H9 (cell line): ENCODE data around the gene PTPRN2. TPM values are rescaled to one million over a fixed set of nuclear protein-coding genes. Genes with fewer than 3 reads are reported as not detected.

Source experiments
- DNase-seq: peaks from one replicate; pipeline ENCODE4 v3.0.0-alpha.2; 2017
- H2AFZ ChIP-seq: one replicate; pipeline ENCODE4 v1.6.1; 2013; ENCODE audit warnings: mild to moderate bottlenecking, low read length, control low read depth, moderate library complexity
- H2AK5ac ChIP-seq: 2 replicates; pipeline ENCODE4 v1.6.1; 2013; ENCODE audit warnings: low read length, control low read depth, mixed read lengths; ENCODE audit not compliant: insufficient read length
- H2BK120ac ChIP-seq: one replicate; pipeline ENCODE4 v1.6.1; 2013; ENCODE audit warnings: low read depth, mild to moderate bottlenecking, low read length, control low read depth, inconsistent platforms; ENCODE audit not compliant: poor library complexity, severe bottlenecking
- H2BK12ac ChIP-seq: 2 replicates; pipeline ENCODE4 v1.6.1; 2013; ENCODE audit warnings: low read length, control low read depth, mixed read lengths, low read depth; ENCODE audit not compliant: insufficient read length
- H2BK15ac ChIP-seq: 2 replicates; pipeline ENCODE4 v1.6.1; 2013; ENCODE audit warnings: low read depth, low read length, control low read depth
- H2BK20ac ChIP-seq: one replicate; pipeline ENCODE4 v1.6.1; 2013; ENCODE audit warnings: low read depth, mild to moderate bottlenecking, low read length, control low read depth, inconsistent platforms; ENCODE audit not compliant: poor library complexity, severe bottlenecking
- H2BK5ac ChIP-seq: 2 replicates; pipeline ENCODE4 v1.6.1; 2013; ENCODE audit warnings: low read length, control low read depth, mixed read lengths; ENCODE audit not compliant: insufficient read length
- H3K14ac ChIP-seq: 2 replicates; pipeline ENCODE4 v1.6.1; 2013; ENCODE audit warnings: low read length, control low read depth; ENCODE audit not compliant: insufficient read depth
- H3K18ac ChIP-seq: 2 replicates; pipeline ENCODE4 v1.6.1; 2013; ENCODE audit warnings: low read depth, mild to moderate bottlenecking, mixed read lengths, low read length, control low read depth; ENCODE audit not compliant: insufficient read length
- H3K23ac ChIP-seq: 2 replicates; pipeline ENCODE4 v1.6.1; 2013; ENCODE audit warnings: low read length, control low read depth, mixed read lengths, low read depth; ENCODE audit not compliant: insufficient read length
- H3K23me2 ChIP-seq: 2 replicates; pipeline ENCODE4 v1.6.1; 2013; ENCODE audit warnings: low read depth, mild to moderate bottlenecking, mixed read lengths, low read length, control low read depth; ENCODE audit not compliant: insufficient read length, poor library complexity, severe bottlenecking
- H3K27ac ChIP-seq: 2 replicates; pipeline ENCODE4 v1.5.1; 2013; ENCODE audit warnings: low read length, control low read depth, mixed read lengths, low read depth; ENCODE audit not compliant: insufficient read length
- H3K27me3 ChIP-seq: 2 replicates; pipeline ENCODE4 v1.6.1; 2013; ENCODE audit warnings: low read length, control low read depth, inconsistent platforms; ENCODE audit not compliant: insufficient read depth
- H3K4ac ChIP-seq: 2 replicates; pipeline ENCODE4 v1.6.1; 2013; ENCODE audit warnings: low read depth, mild to moderate bottlenecking, control low read depth, inconsistent platforms, low read length, moderate library complexity
- H3K4me1 ChIP-seq: 2 replicates; pipeline ENCODE4 v1.6.1; 2013; ENCODE audit warnings: low read length, control low read depth, inconsistent platforms; ENCODE audit not compliant: insufficient read depth
- H3K4me2 ChIP-seq: 2 replicates; pipeline ENCODE4 v1.6.1; 2013; ENCODE audit warnings: low read length, control low read depth, mixed read lengths; ENCODE audit not compliant: insufficient read length, insufficient read depth
- H3K56ac ChIP-seq: 2 replicates; pipeline ENCODE4 v1.6.1; 2013; ENCODE audit warnings: low read depth, mild to moderate bottlenecking, mixed read lengths, low read length, control low read depth; ENCODE audit not compliant: insufficient read length
- H3K79me1 ChIP-seq: 2 replicates; pipeline ENCODE4 v1.6.1; 2013; ENCODE audit warnings: low read depth, mild to moderate bottlenecking, moderate library complexity, low read length, control low read depth, inconsistent platforms; ENCODE audit not compliant: insufficient read depth, poor library complexity, severe bottlenecking
- H3K79me2 ChIP-seq: 2 replicates; pipeline ENCODE4 v1.6.1; 2013; ENCODE audit warnings: low read length, control low read depth, inconsistent platforms; ENCODE audit not compliant: insufficient read depth
- H3K9ac ChIP-seq: 2 replicates; pipeline ENCODE4 v1.6.1; 2013; ENCODE audit warnings: low read length, control low read depth, mixed read lengths; ENCODE audit not compliant: insufficient read length; ENCODE audit errors: extremely low read depth
- H3K9me3 ChIP-seq: one replicate; pipeline ENCODE4 v1.6.1; 2013; ENCODE audit warnings: low read depth, low read length, inconsistent platforms; ENCODE audit not compliant: control insufficient read depth
- H3T11ph ChIP-seq: one replicate; pipeline ENCODE4 v1.6.1; 2013; ENCODE audit warnings: mild to moderate bottlenecking, low read length, control low read depth, inconsistent platforms
- H4K20me1 ChIP-seq: one replicate; pipeline ENCODE4 v1.6.1; 2013; ENCODE audit not compliant: control insufficient read depth, insufficient read length, insufficient read depth
- H4K5ac ChIP-seq: 2 replicates; pipeline ENCODE4 v1.6.1; 2013; ENCODE audit warnings: low read depth, mild to moderate bottlenecking, mixed read lengths, low read length, control low read depth; ENCODE audit not compliant: insufficient read length
- H4K8ac ChIP-seq: replicated peaks from 2 replicates; pipeline ENCODE4 v1.6.1; 2013; ENCODE audit warnings: low read length, control low read depth, mixed read lengths, low read depth; ENCODE audit not compliant: insufficient read length
- H4K91ac ChIP-seq: 2 replicates; pipeline ENCODE4 v1.6.1; 2013; ENCODE audit warnings: low read depth, mild to moderate bottlenecking, moderate library complexity, mixed read lengths, low read length, control low read depth; ENCODE audit not compliant: insufficient read length
- H3K27ac Mint-ChIP-seq, 3 experiments: 2 replicates in 2 of 3; 3 replicates in 1 of 3; pipeline ENCODE4 v1.8.0; 2020 to 2021; ENCODE audit warnings: mixed read lengths in 3 of 3, mild to moderate bottlenecking in 1 of 3, moderate library complexity in 1 of 3
- H3K27me3 Mint-ChIP-seq: 2 replicates; pipeline ENCODE4 v1.8.0; 2021; ENCODE audit warnings: low read depth, mild to moderate bottlenecking, moderate library complexity, mixed read lengths
- H3K36me3 Mint-ChIP-seq, 3 experiments: 2 replicates in 2 of 3; 3 replicates in 1 of 3; pipeline ENCODE4 v1.8.0; 2020 to 2021; ENCODE audit warnings: low read depth in 3 of 3, mixed read lengths in 3 of 3; ENCODE audit not compliant: insufficient read depth in 1 of 3
- H3K4me1 Mint-ChIP-seq, 2 experiments: 2 replicates each; pipeline ENCODE4 v1.8.0; 2020; ENCODE audit warnings: mixed read lengths in 2 of 2
- H3K4me3 Mint-ChIP-seq, 2 experiments: 2 replicates in 1 of 2; 3 replicates in 1 of 2; pipeline ENCODE4 v1.8.0; 2020 to 2021; ENCODE audit warnings: mild to moderate bottlenecking in 2 of 2, mixed read lengths in 2 of 2, moderate library complexity in 1 of 2
- H3K9me3 Mint-ChIP-seq, 2 experiments: 2 replicates in 1 of 2; 3 replicates in 1 of 2; pipeline ENCODE4 v1.8.0; 2020; ENCODE audit warnings: mild to moderate bottlenecking in 2 of 2, mixed read lengths in 2 of 2, moderate library complexity in 1 of 2
- WGBS: extraction: QIAGEN DNeasy Blood & Tissue Kit; methylation state at CpG from one replicate; pipeline ENCODE4 v1.1.7; 2013; ENCODE audit warnings: missing lambda C conversion rate, low lambda C conversion rate, mixed read lengths; ENCODE audit not compliant: insufficient read length; ENCODE audit errors: extremely low coverage; 5-methylcytosine and 5-hydroxymethylcytosine counted together
- total RNA-seq: library from RNA; stranded (reverse); gene quantifications from 2 replicates; pipeline ENCODE4 v1.2.1, GENCODE V29; 2021
- TF ChIP-seq, protein P1 (sequence below): fragments of 200-600 bp; sonication (generic); conservative IDR thresholded peaks from 3 replicates; pipeline ENCODE4 v1.8.0; 2021; ENCODE audit warnings: antibody characterized with exemption, mild to moderate bottlenecking

Gene PTPRN2
- total RNA-seq, 1 experiment from 2014 or later, result 5.2 TPM

DNA sequence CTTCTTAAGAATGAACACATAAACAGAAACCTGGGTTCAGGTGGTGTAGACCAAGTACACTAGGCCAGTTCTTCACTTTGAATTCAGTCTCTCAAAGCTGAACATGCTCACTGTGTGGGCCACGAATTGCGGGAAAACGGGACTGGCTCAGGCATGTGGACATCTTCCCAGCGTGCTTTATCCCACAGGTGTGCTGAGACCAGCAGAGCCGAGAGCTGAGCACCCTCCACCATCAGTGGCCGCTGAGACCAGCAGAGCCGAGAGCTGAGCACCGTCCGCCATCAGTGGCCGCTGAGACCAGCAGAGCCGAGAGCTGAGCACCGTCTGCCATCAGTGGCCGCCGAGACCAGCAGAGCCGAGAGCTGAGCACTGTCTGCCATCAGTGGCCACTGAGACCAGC, 985.5 kb downstream of the PTPRN2 start:
- no peak for DNase-seq
- Histone ChIP-seq H3K79me1 (no peaks in the 10 kb centered on the region), H2BK5ac (no peak overlapping the region), H2BK15ac (no peak overlapping the region), H3K23ac (no peak overlapping the region), H2BK20ac (no peak overlapping the region), H2BK12ac (no peak overlapping the region), H3K27me3 (peaks cover 32% of the 10 kb centered on the region; the same call in 1 of the 2 replicates), H2BK120ac (no peak overlapping the region), H3K14ac (no peak overlapping the region), H4K8ac (no peak overlapping the region), H3K9ac (no peak overlapping the region), H3K4me1 (no peaks in the 10 kb centered on the region), H3K4ac (no peak overlapping the region), H3K56ac (no peak overlapping the region), H4K5ac (no peak overlapping the region), H3K79me2 (no peaks in the 10 kb centered on the region), H2AK5ac (no peak overlapping the region), H4K91ac (no peak overlapping the region), H3K18ac (no peak overlapping the region), H3T11ph (no peak overlapping the region), H3K4me2 (no peak overlapping the region), H3K23me2 (no peaks in the 10 kb centered on the region), H2AFZ (no peak overlapping the region), H3K27ac (no peak overlapping the region), H4K20me1 (peaks cover 2% of the 10 kb centered on the region), H3K9me3 (no peaks in the 10 kb centered on the region)
- no CpG with 5 or more reads among the region's 15 CpGs for WGBS
- TF ChIP-seq, protein P1, sequence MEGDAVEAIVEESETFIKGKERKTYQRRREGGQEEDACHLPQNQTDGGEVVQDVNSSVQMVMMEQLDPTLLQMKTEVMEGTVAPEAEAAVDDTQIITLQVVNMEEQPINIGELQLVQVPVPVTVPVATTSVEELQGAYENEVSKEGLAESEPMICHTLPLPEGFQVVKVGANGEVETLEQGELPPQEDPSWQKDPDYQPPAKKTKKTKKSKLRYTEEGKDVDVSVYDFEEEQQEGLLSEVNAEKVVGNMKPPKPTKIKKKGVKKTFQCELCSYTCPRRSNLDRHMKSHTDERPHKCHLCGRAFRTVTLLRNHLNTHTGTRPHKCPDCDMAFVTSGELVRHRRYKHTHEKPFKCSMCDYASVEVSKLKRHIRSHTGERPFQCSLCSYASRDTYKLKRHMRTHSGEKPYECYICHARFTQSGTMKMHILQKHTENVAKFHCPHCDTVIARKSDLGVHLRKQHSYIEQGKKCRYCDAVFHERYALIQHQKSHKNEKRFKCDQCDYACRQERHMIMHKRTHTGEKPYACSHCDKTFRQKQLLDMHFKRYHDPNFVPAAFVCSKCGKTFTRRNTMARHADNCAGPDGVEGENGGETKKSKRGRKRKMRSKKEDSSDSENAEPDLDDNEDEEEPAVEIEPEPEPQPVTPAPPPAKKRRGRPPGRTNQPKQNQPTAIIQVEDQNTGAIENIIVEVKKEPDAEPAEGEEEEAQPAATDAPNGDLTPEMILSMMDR, result no peak
- no peak overlapping the region for H3K27ac Mint-ChIP-seq
- H3K9me3 Mint-ChIP-seq, result no peaks in the 10 kb centered on the region
- H3K27me3 Mint-ChIP-seq, result peaks cover 97% of the 10 kb centered on the region
- no peak overlapping the region for H3K4me3 Mint-ChIP-seq
- H3K36me3 Mint-ChIP-seq, result no peaks in the 10 kb centered on the region
- no peaks in the 10 kb centered on the region for H3K4me1 Mint-ChIP-seq
